Bone marrow (tissue), 2 donors: ENCODE results near the gene ZFPM1.
A peak's percentile ranks its signal among the peaks of the same experiment; 100 is the strongest.

Experiments used
- DNase-seq, 2 donors: peaks; one replicate each; lab custom pipeline; 2025; lab: John Stamatoyannopoulos, UW

Gene ZFPM1

GRCh38 chr16:88451586-88452481 lies 1.2 kb upstream of the ZFPM1 start:
- DNase-seq = no peak

- DNase-seq = peak; percentile 85 to 97
Observed at GRCh38 chr16:88452482-88453216, 431 bp upstream of the ZFPM1 start.

- no peak for DNase-seq
Observed at GRCh38 chr16:88453611-88454522, 787 bp downstream of the ZFPM1 start.

- DNase-seq = peak in 1 of 2 donors; percentile 44
Observed at GRCh38 chr16:88454523-88454947, 1.5 kb downstream of the ZFPM1 start.

- peak in 1 of 2 donors; percentile 33 for DNase-seq
Observed at GRCh38 chr16:88455610-88456355, 2.7 kb downstream of the ZFPM1 start.

- DNase-seq = no peak
Observed at GRCh38 chr16:88456356-88457292, 3.5 kb downstream of the ZFPM1 start.

GRCh38 chr16:88458039-88458772 lies 5.1 kb downstream of the ZFPM1 start:
- no peak for DNase-seq

- DNase-seq = no peak
Observed at GRCh38 chr16:88458773-88459235, 5.7 kb downstream of the ZFPM1 start.

GRCh38 chr16:88459366-88460073 lies 6.4 kb downstream of the ZFPM1 start:
- no peak for DNase-seq

- no peak for DNase-seq
Observed at GRCh38 chr16:88460496-88461330, 7.6 kb downstream of the ZFPM1 start.

GRCh38 chr16:88461331-88462269 lies 8.5 kb downstream of the ZFPM1 start:
- no peak for DNase-seq

- no peak for DNase-seq
Observed at GRCh38 chr16:88462396-88462795, 9.3 kb downstream of the ZFPM1 start.

- no peak for DNase-seq
Observed at GRCh38 chr16:88463411-88463810, 10.3 kb downstream of the ZFPM1 start.

- DNase-seq = no peak
Observed at GRCh38 chr16:88464447-88465318, 11.6 kb downstream of the ZFPM1 start.

- DNase-seq = no peak
Observed at GRCh38 chr16:88465387-88465983, 12.4 kb downstream of the ZFPM1 start.
